NCI-H187 treated with DMSO at 0.1 percent for 48 hours (cell line): Measurements from ENCODE around the gene NOP14.
"Not testable (repeated sequence)": the region's sequence is repeated elsewhere in the genome, so short reads cannot be mapped to it uniquely, and the experiment has no call there.

Experiments
- DNase-seq: peaks from one replicate; lab custom pipeline; 2025; lab: John Stamatoyannopoulos, UW

NOP14 gene

GRCh38 chr4:2942532-2943363 is 20.5 kb downstream of the NOP14 start:
- no peak for DNase-seq

- DNase-seq = no peak
These were observed 21.1 kb downstream of the NOP14 start for GRCh38 chr4:2942037-2942531.

GRCh38 chr4:2941138-2942036 is 21.8 kb downstream of the NOP14 start:
- no peak for DNase-seq

- no peak for DNase-seq
These were observed 22.7 kb downstream of the NOP14 start for GRCh38 chr4:2940267-2941137.

GRCh38 chr4:2939383-2940243 is 23.6 kb downstream of the NOP14 start:
- no peak for DNase-seq

- DNase-seq = no peak
These were observed 24.3 kb downstream of the NOP14 start for GRCh38 chr4:2938906-2939305.

GRCh38 chr4:2938411-2938810 is 24.8 kb downstream of the NOP14 start:
- not testable (repeated sequence) for DNase-seq

GRCh38 chr4:2937986-2938385 is 25.2 kb downstream of the NOP14 start:
- no peak for DNase-seq

GRCh38 chr4:2937146-2937857 is 25.9 kb downstream of the NOP14 start:
- DNase-seq = no peak

- DNase-seq = no peak
These were observed 26.4 kb downstream of the NOP14 start for GRCh38 chr4:2936773-2937145.

- no peak for DNase-seq
These were observed 27.2 kb downstream of the NOP14 start for GRCh38 chr4:2935762-2936743.

GRCh38 chr4:2934813-2935761 is 28.1 kb downstream of the NOP14 start:
- DNase-seq = peak; percentile 63

- DNase-seq = no peak
These were observed 29.0 kb downstream of the NOP14 start for GRCh38 chr4:2934077-2934812.

- DNase-seq = no peak
These were observed 29.6 kb downstream of the NOP14 start for GRCh38 chr4:2933566-2934076.

GRCh38 chr4:2932951-2933565 is 30.1 kb downstream of the NOP14 start:
- DNase-seq = no peak

GRCh38 chr4:2932321-2932950 is 30.8 kb downstream of the NOP14 start:
- DNase-seq = no peak
